DMS79 (cell line): ENCODE measurements around the gene PEX5L.
A peak's percentile ranks its signal among the peaks of the same experiment; 100 is the strongest.

Experiments
- DNase-seq: peaks from one replicate; lab custom pipeline; 2025; lab: John Stamatoyannopoulos, UW

PEX5L gene

GRCh38 chr3:179955809-179956208 is 80.9 kb downstream of the PEX5L start:
- no peak for DNase-seq

- DNase-seq = no peak
Measured at GRCh38 chr3:179955286-179955685, 81.5 kb downstream of the PEX5L start.

DNA sequence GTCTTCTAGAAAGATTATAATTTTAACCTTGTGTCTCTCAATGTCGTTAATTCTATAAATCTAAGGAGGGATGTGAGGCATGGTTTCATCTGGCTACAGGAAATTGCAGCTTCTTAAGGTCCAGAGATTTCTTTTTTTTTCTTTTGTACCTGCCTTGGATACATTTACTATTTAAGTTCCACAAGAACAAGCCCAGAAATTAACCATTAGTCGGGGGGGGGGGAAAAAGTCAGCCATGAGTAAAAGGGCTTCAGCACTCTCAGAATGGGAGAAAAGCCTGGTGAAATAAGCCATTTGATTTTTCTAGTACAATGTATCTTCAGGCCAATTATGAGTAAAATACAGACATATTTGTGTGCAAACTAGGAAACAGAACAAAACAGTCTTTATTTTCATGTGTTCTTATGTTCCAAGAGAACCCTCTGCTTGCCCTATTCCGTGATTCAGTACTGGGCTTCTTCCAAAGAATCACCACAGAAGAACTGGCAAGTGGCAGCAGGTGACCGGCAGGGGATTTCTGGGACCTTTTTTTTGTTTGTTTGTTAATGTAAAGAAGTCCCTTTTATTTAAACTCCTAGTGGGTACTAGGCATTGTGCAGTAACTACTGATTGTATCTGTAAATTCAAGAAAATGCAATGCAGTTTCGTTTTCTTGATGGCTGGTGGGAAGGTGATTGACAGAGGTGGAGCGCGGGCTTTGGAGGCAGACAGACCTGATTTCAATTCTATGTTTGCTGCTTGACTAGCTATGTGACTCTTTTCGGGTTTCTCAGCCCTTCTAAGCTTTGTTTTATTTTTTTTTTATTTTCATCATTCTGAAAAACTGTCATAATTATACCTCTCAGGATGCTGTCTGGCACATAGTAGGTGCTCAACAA is 82.5 kb downstream of the PEX5L start:
- DNase-seq = no peak

DNA sequence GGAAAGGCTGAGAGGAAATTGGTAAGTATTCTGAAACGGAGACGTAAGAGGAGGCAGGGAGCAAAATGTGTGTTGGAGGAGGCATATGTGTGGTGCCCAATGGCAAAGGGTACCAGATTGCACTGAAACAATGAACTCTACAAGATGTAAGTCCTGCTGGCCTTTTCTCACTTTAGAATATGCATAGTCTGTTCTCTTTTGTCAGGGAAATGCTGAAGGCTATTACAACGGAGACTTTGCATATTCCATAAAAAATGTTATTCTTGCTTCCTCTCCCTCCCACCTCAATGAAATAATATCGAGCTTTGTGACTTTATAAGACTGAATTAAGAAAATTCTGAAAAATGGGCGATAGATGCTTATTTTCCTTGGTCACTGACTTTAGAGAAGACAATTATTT is 85.9 kb downstream of the PEX5L start:
- DNase-seq = no peak

- DNase-seq = no peak
Measured at GRCh38 chr3:179949869-179950268, 86.9 kb downstream of the PEX5L start.

- DNase-seq = peak; percentile 16
Measured at GRCh38 chr3:179949412-179949811, 87.3 kb downstream of the PEX5L start.

GRCh38 chr3:179948740-179949139 is 88.0 kb downstream of the PEX5L start:
- DNase-seq = no peak

- DNase-seq = no peak
Measured at GRCh38 chr3:179945569-179945968, 91.2 kb downstream of the PEX5L start.

DNA sequence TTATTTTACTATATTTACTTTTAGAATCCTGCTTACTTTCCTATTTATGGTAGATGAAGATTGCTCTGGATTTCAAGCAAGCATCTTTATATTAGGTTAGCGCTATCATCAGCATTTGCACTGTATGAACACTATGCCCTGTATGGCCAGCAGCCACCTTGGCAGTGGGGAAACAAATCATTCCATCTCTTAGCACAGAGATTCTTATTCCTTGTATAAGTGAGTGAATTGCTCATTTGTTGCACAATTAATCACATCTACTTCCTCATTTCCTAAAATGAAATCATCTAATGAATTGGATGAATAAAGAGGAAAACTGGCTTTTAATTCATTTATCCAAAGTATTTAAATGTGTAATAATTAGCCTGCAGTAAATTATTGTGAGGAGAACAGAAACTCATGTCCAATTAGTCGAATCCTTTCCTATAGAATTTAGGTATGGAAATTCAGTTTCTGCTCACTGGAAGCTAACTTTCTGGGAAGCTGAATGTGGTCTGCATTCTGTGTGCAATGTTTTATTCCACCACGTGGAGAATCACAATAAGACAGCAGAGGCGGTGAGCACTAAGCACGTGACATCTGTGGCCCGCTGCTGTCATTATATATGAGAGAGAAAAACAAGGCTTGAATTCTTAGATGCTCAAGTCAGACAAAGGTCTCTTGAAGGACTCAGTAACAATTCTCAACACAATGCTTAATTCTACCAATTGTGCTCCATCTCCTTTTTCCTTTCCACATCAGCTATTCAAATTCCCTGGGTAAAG is 93.4 kb downstream of the PEX5L start:
- DNase-seq = no peak

- no peak for DNase-seq
Measured at GRCh38 chr3:179942553-179943075, 94.1 kb downstream of the PEX5L start.

GRCh38 chr3:179935710-179936109 is 101.0 kb downstream of the PEX5L start:
- no peak for DNase-seq

DNA sequence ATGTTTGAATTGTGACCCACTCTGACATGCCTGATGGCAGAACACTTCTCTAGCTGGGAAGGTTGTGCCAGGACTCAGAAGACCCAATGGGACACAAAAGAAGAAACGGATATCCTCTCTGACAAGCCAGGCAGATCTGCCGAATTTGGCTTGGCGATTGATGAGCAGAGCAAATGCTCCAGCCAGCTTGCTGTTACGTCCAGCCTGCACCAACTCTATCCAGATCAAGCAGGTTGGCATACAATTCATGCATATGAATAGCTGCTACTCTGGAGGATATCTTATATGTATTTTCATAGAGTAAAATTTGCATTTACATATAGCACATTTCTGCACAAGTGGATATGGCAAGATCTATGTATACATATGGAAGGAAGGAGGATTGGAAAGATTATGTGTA is 102.8 kb downstream of the PEX5L start:
- DNase-seq = no peak

- DNase-seq = no peak
Measured at GRCh38 chr3:179933080-179933479, 103.7 kb downstream of the PEX5L start.

- DNase-seq = no peak
Measured at GRCh38 chr3:179932674-179933073, 104.1 kb downstream of the PEX5L start.

DNA sequence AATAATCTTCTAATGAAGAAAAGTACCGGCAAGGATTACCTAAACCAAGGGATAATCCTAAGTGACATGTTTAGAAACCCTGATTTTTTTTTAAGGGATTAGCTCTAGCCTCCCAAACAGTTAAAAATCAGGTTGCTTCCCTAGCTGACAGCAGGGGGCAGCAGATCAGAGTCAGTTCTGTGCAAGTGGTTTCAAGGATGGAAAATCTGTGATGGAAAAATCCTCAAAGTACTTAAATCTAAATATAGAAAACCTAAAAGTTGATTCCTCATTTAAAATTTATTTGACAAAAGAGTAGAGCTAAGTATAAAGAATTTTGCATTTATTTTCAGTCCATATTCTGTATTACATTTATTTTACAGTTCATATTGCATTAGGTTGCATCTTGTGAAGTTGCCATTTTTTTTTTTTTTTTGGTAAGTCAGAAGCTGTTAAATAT is 107.6 kb downstream of the PEX5L start:
- no peak for DNase-seq

GRCh38 chr3:179927191-179927590 is 109.5 kb downstream of the PEX5L start:
- no peak for DNase-seq

- DNase-seq = no peak
Measured at GRCh38 chr3:179921951-179922350, 114.8 kb downstream of the PEX5L start.

DNA sequence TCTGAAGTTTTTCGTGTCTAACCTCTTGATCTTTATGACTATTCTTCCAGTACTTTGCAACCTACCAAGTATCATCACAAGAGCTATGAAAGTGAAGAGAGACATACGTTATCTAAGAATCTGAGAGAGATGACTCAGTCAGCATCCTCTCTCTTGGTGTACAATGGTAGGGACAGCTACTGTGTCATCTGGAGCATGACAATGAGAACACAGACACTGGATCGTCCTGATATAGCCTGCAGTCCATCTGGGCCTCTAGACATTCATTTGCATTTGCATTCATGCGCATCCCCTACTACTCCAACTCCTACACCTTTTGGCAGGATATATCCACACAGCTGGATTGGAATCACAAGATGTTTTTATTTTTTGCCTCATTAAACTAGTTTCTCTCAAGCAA is 115.2 kb downstream of the PEX5L start:
- no peak for DNase-seq

- DNase-seq = no peak
Measured at GRCh38 chr3:179907784-179908482, 128.8 kb downstream of the PEX5L start.

GRCh38 chr3:179902061-179902460 is 134.7 kb downstream of the PEX5L start:
- DNase-seq = no peak

GRCh38 chr3:179898024-179898423 is 138.7 kb downstream of the PEX5L start:
- DNase-seq = no peak

GRCh38 chr3:179897231-179897630 is 139.5 kb downstream of the PEX5L start:
- no peak for DNase-seq
